CD4-positive, alpha-beta T cell treated with Interleukin-12 subunit alpha and Interleukin-12 subunit beta, for 1 hour (primary cell): Measurements from ENCODE around the gene GRIFIN.

Experiments used
- DNase-seq: peaks from one replicate; pipeline ENCODE4 v3.0.0-alpha.2; 2020

Gene GRIFIN

GRCh38 chr7:2476298-2476697, at the start of gene GRIFIN:
TSS of gene GRIFIN (minus strand) at chr7:2476398. CDS start at chr7:2476383, 15 bp downstream.
- DNase-seq: no peak

- DNase-seq: no peak
Measured at GRCh38 chr7:2524808-2525657, 48.8 kb upstream of the GRIFIN start.

GRCh38 chr7:2523941-2524807, 48.0 kb upstream of the GRIFIN start:
- DNase-seq: no peak

GRCh38 chr7:2523461-2523936, 47.3 kb upstream of the GRIFIN start:
- no peak for DNase-seq

- DNase-seq: no peak
Measured at GRCh38 chr7:2522780-2523433, 46.7 kb upstream of the GRIFIN start.

GRCh38 chr7:2521952-2522591, 45.9 kb upstream of the GRIFIN start:
- peak; percentile 83 for DNase-seq

- no peak for DNase-seq
Measured at GRCh38 chr7:2521341-2521745, 45.1 kb upstream of the GRIFIN start.

GRCh38 chr7:2520761-2521290, 44.6 kb upstream of the GRIFIN start:
- no peak for DNase-seq

- peak; percentile 27 for DNase-seq
Measured at GRCh38 chr7:2520131-2520760, 44.0 kb upstream of the GRIFIN start.

- peak; percentile 90 for DNase-seq
Measured at GRCh38 chr7:2519119-2519930, 43.1 kb upstream of the GRIFIN start, which contains the start of gene LFNG. TSS of gene LFNG (plus strand) at chr7:2519774. CDS start at chr7:2519862, 88 bp downstream.

- no peak for DNase-seq
Measured at GRCh38 chr7:2518737-2519118, 42.5 kb upstream of the GRIFIN start.

- no peak for DNase-seq
Measured at GRCh38 chr7:2517678-2518507, 41.7 kb upstream of the GRIFIN start.

- DNase-seq: no peak
Measured at GRCh38 chr7:2517026-2517425, 40.8 kb upstream of the GRIFIN start.

- DNase-seq: no peak
Measured at GRCh38 chr7:2516194-2516555, 40.0 kb upstream of the GRIFIN start.

- DNase-seq: no peak
Measured at GRCh38 chr7:2515424-2516193, 39.4 kb upstream of the GRIFIN start.

GRCh38 chr7:2514473-2515423, 38.5 kb upstream of the GRIFIN start:
- no peak for DNase-seq

GRCh38 chr7:2513702-2514101, 37.5 kb upstream of the GRIFIN start:
- DNase-seq: no peak

- DNase-seq: no peak
Measured at GRCh38 chr7:2512713-2513112, 36.5 kb upstream of the GRIFIN start.
